ENCODE measurements around the gene OR1K1.
"Not testable (repeated sequence)": the region's sequence is repeated elsewhere in the genome, so short reads cannot be mapped to it uniquely, and the experiment has no call there.

OR1K1 gene

GRCh38 chr9:122800066-122801060 is at the start of gene OR1K1:
TSS of gene OR1K1 (plus strand) at chr9:122800123. CDS start at chr9:122800123, 0 bp downstream.
- no peak for DNase-seq

- DNase-seq, result no peak
These were observed 45.1 kb upstream of the OR1K1 start for GRCh38 chr9:122754825-122755224.

- no peak for DNase-seq
These were observed 32.1 kb upstream of the OR1K1 start for GRCh38 chr9:122767817-122768216.

GRCh38 chr9:122777052-122777451 is 22.9 kb upstream of the OR1K1 start:
- no peak for DNase-seq

- no peak for DNase-seq
These were observed 21.8 kb upstream of the OR1K1 start for GRCh38 chr9:122777935-122778627.

GRCh38 chr9:122779181-122779580 is 20.7 kb upstream of the OR1K1 start:
- no peak for DNase-seq

GRCh38 chr9:122780026-122780425 is 19.9 kb upstream of the OR1K1 start:
- no peak for DNase-seq

- no peak for DNase-seq
These were observed 18.3 kb upstream of the OR1K1 start for GRCh38 chr9:122781671-122782070.

GRCh38 chr9:122785269-122785668 is 14.7 kb upstream of the OR1K1 start:
- no peak for DNase-seq

- no peak for DNase-seq
These were observed 13.6 kb upstream of the OR1K1 start for GRCh38 chr9:122786338-122786737.

GRCh38 chr9:122788831-122789230 is 11.1 kb upstream of the OR1K1 start, which contains the start of gene OR5C1:
TSS of gene OR5C1 (plus strand) at chr9:122788933. CDS start at chr9:122788933, 0 bp downstream.
- DNase-seq, result no peak

- no peak for DNase-seq
These were observed 10.5 kb upstream of the OR1K1 start for GRCh38 chr9:122789256-122790046.

- no peak for DNase-seq
These were observed 7.9 kb upstream of the OR1K1 start for GRCh38 chr9:122791872-122792669.

GRCh38 chr9:122797316-122798063 is 2.4 kb upstream of the OR1K1 start:
- DNase-seq, result no peak

GRCh38 chr9:122806661-122807060 is 6.7 kb downstream of the OR1K1 start:
- DNase-seq, result no peak

- no peak for DNase-seq
These were observed 7.5 kb downstream of the OR1K1 start for GRCh38 chr9:122807271-122807900.

GRCh38 chr9:122808141-122808540 is 8.2 kb downstream of the OR1K1 start:
- no peak for DNase-seq

- DNase-seq, result not testable (repeated sequence)
These were observed 9.3 kb downstream of the OR1K1 start for GRCh38 chr9:122809261-122809660.

GRCh38 chr9:122810306-122810946 is 10.5 kb downstream of the OR1K1 start:
- DNase-seq, result peak; percentile 34 to 69

- no peak for DNase-seq
These were observed 12.8 kb downstream of the OR1K1 start for GRCh38 chr9:122812736-122813135.

Data from NCI-H1930 (cell line).